ENCODE results near the gene KLHL26. TPM values are rescaled to one million over a fixed set of nuclear protein-coding genes. Genes with fewer than 3 reads are reported as not detected.
A peak's percentile ranks its signal among the peaks of the same experiment; 100 is the strongest.

The KLHL26 gene
- total RNA-seq, 1 donor from 2014 or later, result 8.3 TPM

- H3K36me3 ChIP-seq, result no peaks in the 10 kb centered on the region
- peaks cover 36% of the 10 kb centered on the region for H3K4me1 ChIP-seq
- intact Hi-C loops (cut with DNase I), result no loop called here
- no peaks in the 10 kb centered on the region for H3K9me3 ChIP-seq
- H3K27ac ChIP-seq, result peak overlapping the region; percentile 86
- no peak overlapping the region for H3K4me3 ChIP-seq
- no peak for DNase-seq (ENCODE audit: extremely low spot score in 2 of 2)
- no peaks in the 10 kb centered on the region for H3K27me3 ChIP-seq
- TF ChIP-seq POLR2AphosphoS5 (IDR thresholded peaks at IDR 0.05; ENCODE audit: insufficient read depth in 1 of 2, low read depth in 1 of 2) (no peak), CTCF (IDR thresholded peaks at IDR 0.05) (no peak), POLR2A (IDR thresholded peaks at IDR 0.05) (no peak)
Measured at GRCh38 chr19:18651733-18652132, 14.9 kb downstream of the KLHL26 start.

GRCh38 chr19:18653853-18654252 lies 17.0 kb downstream of the KLHL26 start:
- no peak for TF ChIP-seq POLR2AphosphoS5 (IDR thresholded peaks at IDR 0.05; ENCODE audit: insufficient read depth in 1 of 2, low read depth in 1 of 2)
- TF ChIP-seq CTCF (IDR thresholded peaks at IDR 0.05), result no peak
- no peak for TF ChIP-seq POLR2A (IDR thresholded peaks at IDR 0.05)
- H3K27ac ChIP-seq, result no peak overlapping the region
- peaks cover 46% of the 10 kb centered on the region for H3K4me1 ChIP-seq
- no peak overlapping the region for H3K4me3 ChIP-seq
- no peaks in the 10 kb centered on the region for H3K9me3 ChIP-seq
- intact Hi-C loops (cut with DNase I), result no loop called here
- no peak for DNase-seq (ENCODE audit: extremely low spot score in 2 of 2)
- no peaks in the 10 kb centered on the region for H3K27me3 ChIP-seq
- no peaks in the 10 kb centered on the region for H3K36me3 ChIP-seq

GRCh38 chr19:18654469-18654868 lies 17.6 kb downstream of the KLHL26 start:
- no peak overlapping the region for H3K27ac ChIP-seq
- no peak overlapping the region for H3K4me3 ChIP-seq
- intact Hi-C loops (cut with DNase I), result no loop called here
- no peaks in the 10 kb centered on the region for H3K27me3 ChIP-seq
- H3K36me3 ChIP-seq, result no peaks in the 10 kb centered on the region
- no peak for DNase-seq (ENCODE audit: extremely low spot score in 2 of 2)
- TF ChIP-seq POLR2A (IDR thresholded peaks at IDR 0.05) (no peak), CTCF (IDR thresholded peaks at IDR 0.05) (no peak), POLR2AphosphoS5 (IDR thresholded peaks at IDR 0.05; ENCODE audit: insufficient read depth in 1 of 2, low read depth in 1 of 2) (no peak)
- H3K4me1 ChIP-seq, result peaks cover 46% of the 10 kb centered on the region
- H3K9me3 ChIP-seq, result no peaks in the 10 kb centered on the region

- Histone ChIP-seq H3K9me3 (no peaks in the 10 kb centered on the region), H3K4me3 (no peak overlapping the region), H3K4me1 (peaks cover 47% of the 10 kb centered on the region), H3K27me3 (no peaks in the 10 kb centered on the region), H3K27ac (no peak overlapping the region), H3K36me3 (no peaks in the 10 kb centered on the region)
- no peak for DNase-seq (ENCODE audit: extremely low spot score in 2 of 2)
- intact Hi-C loops (cut with DNase I), result no loop called here
- TF ChIP-seq POLR2A (IDR thresholded peaks at IDR 0.05) (no peak), CTCF (IDR thresholded peaks at IDR 0.05) (no peak), POLR2AphosphoS5 (IDR thresholded peaks at IDR 0.05; ENCODE audit: insufficient read depth in 1 of 2, low read depth in 1 of 2) (no peak)
Measured at GRCh38 chr19:18655173-18655844, 18.5 kb downstream of the KLHL26 start.

GRCh38 chr19:18656337-18657086 lies 19.7 kb downstream of the KLHL26 start:
- no peak for TF ChIP-seq POLR2A (IDR thresholded peaks at IDR 0.05)
- no peak for TF ChIP-seq POLR2AphosphoS5 (IDR thresholded peaks at IDR 0.05; ENCODE audit: insufficient read depth in 1 of 2, low read depth in 1 of 2)
- TF ChIP-seq CTCF (IDR thresholded peaks at IDR 0.05), result no peak
- intact Hi-C loops (cut with DNase I), result no loop called here
- H3K4me1 ChIP-seq, result peaks cover 49% of the 10 kb centered on the region
- H3K9me3 ChIP-seq, result no peaks in the 10 kb centered on the region
- H3K27ac ChIP-seq, result peak overlapping the region; percentile 90
- DNase-seq (ENCODE audit: extremely low spot score in 2 of 2), result no peak
- H3K36me3 ChIP-seq, result no peaks in the 10 kb centered on the region
- H3K27me3 ChIP-seq, result no peaks in the 10 kb centered on the region
- H3K4me3 ChIP-seq, result no peak overlapping the region

Measured in vagina (tissue), 2 donors.